Head of caudate nucleus (tissue), 42 donors: ENCODE results near the gene BRMS1.

Experiments
- DNase-seq, 42 donors: peaks; one replicate each; pipeline versions ENCODE4 v3.0.0 to v3.0.0-alpha.2; 2020 to 2021; ENCODE audit warnings: mixed read lengths in 7 of 42
- intact Hi-C: fragments of 100-400 bp; cut with DNase I; formaldehyde crosslinking; loops from one replicate; pipeline ENCODE4 v1.15.0; 2022

The BRMS1 gene

GRCh38 chr11:66292543-66293332 is 52.2 kb downstream of the BRMS1 start:
- intact Hi-C loops = no loop called here
- peak in 22 of 42 donors; percentile 34 to 77 (median 60) for DNase-seq

- intact Hi-C loops = no loop called here
- peak in 31 of 42 donors; percentile 42 to 81 (median 67) for DNase-seq
These were observed 53.0 kb downstream of the BRMS1 start, which contains the start of gene TMEM151A for GRCh38 chr11:66291706-66292542. TMEM151A (plus strand) TSS chr11:66291894; CDS start chr11:66292014, 120 bp downstream.

- peak in 1 of 42 donors; percentile 42 for DNase-seq
- intact Hi-C loops = no loop called here
These were observed 53.6 kb downstream of the BRMS1 start for GRCh38 chr11:66291303-66291705.

GRCh38 chr11:66290330-66290621 is 54.6 kb downstream of the BRMS1 start:
- intact Hi-C loops = no loop called here

GRCh38 chr11:66289548-66290329 is 55.2 kb downstream of the BRMS1 start:
- peak in 22 of 42 donors; percentile 36 to 87 (median 68) for DNase-seq
- intact Hi-C loops = no loop called here

More at GRCh38 chr11:66290330-66290621, 54.6 kb downstream of the BRMS1 start:
- no peak for DNase-seq

- peak; percentile 98 to 100 (median 99) for DNase-seq
- intact Hi-C loops = no loop called here
These were observed 56.0 kb downstream of the BRMS1 start, which contains the start of gene YIF1A for GRCh38 chr11:66288671-66289547. YIF1A (minus strand) TSS chr11:66289143; CDS start chr11:66288985, 158 bp downstream.

GRCh38 chr11:66287889-66288670 is 56.8 kb downstream of the BRMS1 start:
- peak in 1 of 42 donors; percentile 38 for DNase-seq
- intact Hi-C loops = no loop called here
